GM18951 (cell line): Measurements from ENCODE around the gene SLC12A3.

Source experiments
- POLR2A ChIP-seq: IDR thresholded peaks from 4 replicates; pipeline ENCODE4 v1.6.1; 2011; ENCODE audit warnings: mild to moderate bottlenecking; ENCODE audit not compliant: insufficient read length, insufficient read depth; ENCODE audit errors: extremely low read depth
- in situ Hi-C: fragments of 300-500 bp; cut with MboI; formaldehyde crosslinking; loops from one replicate; pipeline ENCODE4 v1.12.0; 2022; ENCODE audit warnings: low sequenced_read_pairs, mixed read lengths, inconsistent platforms; ENCODE audit not compliant: unreplicated experiment

SLC12A3 gene, protein sequence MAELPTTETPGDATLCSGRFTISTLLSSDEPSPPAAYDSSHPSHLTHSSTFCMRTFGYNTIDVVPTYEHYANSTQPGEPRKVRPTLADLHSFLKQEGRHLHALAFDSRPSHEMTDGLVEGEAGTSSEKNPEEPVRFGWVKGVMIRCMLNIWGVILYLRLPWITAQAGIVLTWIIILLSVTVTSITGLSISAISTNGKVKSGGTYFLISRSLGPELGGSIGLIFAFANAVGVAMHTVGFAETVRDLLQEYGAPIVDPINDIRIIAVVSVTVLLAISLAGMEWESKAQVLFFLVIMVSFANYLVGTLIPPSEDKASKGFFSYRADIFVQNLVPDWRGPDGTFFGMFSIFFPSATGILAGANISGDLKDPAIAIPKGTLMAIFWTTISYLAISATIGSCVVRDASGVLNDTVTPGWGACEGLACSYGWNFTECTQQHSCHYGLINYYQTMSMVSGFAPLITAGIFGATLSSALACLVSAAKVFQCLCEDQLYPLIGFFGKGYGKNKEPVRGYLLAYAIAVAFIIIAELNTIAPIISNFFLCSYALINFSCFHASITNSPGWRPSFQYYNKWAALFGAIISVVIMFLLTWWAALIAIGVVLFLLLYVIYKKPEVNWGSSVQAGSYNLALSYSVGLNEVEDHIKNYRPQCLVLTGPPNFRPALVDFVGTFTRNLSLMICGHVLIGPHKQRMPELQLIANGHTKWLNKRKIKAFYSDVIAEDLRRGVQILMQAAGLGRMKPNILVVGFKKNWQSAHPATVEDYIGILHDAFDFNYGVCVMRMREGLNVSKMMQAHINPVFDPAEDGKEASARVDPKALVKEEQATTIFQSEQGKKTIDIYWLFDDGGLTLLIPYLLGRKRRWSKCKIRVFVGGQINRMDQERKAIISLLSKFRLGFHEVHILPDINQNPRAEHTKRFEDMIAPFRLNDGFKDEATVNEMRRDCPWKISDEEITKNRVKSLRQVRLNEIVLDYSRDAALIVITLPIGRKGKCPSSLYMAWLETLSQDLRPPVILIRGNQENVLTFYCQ

DNA sequence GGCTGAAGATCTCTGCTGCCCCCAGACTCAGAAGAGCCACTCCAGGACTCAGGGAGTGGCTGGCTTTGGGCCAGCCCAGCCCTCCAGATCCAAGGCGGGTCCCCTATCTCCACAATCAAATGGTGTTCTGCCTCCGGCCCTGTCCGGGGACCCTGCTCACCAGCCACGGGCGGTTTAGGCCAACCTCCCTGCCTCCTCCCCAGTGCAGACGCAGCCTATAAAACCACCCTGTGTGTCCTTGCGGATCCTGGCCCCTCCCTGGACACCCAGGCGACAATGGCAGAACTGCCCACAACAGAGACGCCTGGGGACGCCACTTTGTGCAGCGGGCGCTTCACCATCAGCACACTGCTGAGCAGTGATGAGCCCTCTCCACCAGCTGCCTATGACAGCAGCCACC, at the start of gene SLC12A3:
Gene SLC12A3 (plus strand): TSS at position 248 of the 400 bp plus-strand sequence. CDS start 29 bp downstream, at position 277.
- no peak for TF ChIP-seq POLR2A
- in situ Hi-C loops = loop anchor here (5.0 kb wide), 1 partner anchor 87 kb away; no protein-coding TSS in a partner anchor

DNA sequence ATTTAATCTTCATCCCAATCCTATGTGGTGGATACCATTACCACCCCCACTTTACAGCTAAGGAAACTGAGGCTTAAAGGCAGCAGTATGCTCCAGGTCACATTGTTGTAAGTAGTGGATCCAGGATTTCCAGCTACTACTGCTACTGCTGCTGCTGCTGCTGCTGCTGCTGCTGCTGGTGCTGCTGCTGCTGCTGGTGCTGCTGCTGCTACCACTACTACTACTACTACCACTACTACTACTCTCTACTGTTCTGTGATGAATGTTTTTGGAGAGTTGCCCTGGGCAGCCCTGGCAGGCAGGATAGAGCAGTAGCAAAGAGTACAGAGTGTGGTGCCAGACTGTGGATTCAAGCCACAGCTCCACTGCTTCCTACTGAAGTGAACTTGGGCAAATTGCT, 49.3 kb upstream of the SLC12A3 start:
- no peak for TF ChIP-seq POLR2A
- in situ Hi-C loops = no loop called here

DNA sequence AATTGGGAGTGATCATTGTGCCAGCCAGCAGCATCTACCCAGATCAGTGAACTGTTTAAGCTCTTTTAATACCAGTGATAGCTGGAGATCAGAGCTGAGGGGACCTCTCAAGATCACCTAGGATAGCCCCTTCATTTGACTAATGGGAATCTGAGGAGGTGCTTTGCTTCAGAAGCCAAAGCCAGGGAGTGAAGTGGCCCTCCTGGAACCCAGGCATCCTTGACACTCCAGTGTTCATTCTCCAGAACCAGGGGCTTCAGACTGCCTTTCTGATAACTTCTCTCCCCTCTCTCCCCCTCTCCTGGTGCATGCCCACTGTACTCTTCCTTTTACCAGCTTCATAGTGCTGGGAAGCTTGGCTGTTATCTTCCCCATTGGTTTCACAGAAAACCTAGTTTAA, 48.0 kb upstream of the SLC12A3 start:
- no peak for TF ChIP-seq POLR2A

DNA sequence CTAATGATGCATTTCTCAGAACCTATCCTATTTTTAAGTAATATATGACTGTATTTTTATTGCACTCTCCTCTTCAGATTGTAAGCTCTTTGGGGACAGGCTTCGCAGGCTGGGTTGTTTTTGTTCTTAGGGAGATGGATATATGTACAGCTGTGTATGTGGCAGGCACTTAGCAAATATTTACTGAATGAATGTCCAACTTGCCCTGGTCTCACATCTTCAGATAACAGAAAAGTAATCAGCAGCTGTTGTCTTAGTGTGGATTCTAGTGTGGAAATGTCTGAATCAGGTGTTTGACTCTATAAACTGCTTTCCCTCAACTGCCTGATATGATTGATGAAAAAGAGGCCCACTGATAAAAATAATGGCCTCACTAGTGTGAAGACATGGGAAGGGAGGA, 47.1 kb upstream of the SLC12A3 start:
- in situ Hi-C loops = no loop called here
- TF ChIP-seq POLR2A = no peak

More for the DNA sequence above, 48.0 kb upstream of the SLC12A3 start:
- in situ Hi-C loops = no loop called here

DNA sequence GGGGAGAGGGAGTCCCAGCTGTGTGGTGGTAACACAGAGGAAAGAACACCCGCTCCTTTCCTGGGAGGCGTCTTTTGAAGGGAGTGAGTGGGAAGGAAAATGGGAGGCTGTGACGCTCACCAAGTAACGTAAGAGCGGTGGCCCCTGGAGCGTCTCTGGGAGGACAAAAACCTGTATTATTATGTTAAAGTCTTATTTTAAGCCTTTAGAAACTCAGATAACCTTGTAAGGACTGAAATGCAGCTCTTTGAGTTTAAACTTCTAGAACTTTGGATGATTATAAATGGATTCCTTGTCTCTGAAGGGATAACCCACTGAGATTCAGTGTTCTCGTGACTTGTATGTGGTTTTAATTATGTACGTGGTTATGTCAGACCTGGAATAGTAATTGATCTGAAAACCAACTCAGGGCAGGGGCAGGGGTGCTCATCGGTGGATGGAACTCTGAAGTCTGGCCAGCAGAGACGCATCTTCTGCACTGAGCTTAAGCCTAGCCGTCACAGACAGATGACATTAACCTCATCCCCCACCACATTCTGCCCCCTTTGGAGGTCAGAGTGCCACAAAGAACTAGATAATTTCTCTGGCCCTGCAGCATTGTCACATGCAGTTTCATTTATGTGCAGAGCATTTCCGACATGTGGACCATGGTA, 41.8 kb upstream of the SLC12A3 start:
- TF ChIP-seq POLR2A = no peak
- in situ Hi-C loops = no loop called here

DNA sequence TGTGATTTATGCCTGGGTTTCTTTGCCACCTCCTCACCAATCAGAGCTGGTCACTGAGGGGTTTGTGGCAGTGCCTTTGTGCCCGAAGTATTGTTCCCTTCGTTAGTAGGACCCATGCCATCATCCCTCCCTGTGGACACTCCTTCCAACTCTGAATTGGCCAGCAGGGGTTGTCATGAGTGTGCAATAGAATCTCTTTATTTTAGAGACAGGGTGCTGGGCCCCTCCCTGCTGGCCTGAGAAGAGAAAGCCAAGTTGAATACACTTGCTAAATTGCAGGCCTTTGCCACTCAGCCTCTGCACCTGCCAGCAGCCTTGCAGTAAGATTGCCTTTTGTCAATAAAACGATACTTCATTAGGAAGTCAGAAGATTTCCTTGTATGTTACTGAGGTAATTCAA, 40.7 kb upstream of the SLC12A3 start:
- in situ Hi-C loops = no loop called here
- no peak for TF ChIP-seq POLR2A

DNA sequence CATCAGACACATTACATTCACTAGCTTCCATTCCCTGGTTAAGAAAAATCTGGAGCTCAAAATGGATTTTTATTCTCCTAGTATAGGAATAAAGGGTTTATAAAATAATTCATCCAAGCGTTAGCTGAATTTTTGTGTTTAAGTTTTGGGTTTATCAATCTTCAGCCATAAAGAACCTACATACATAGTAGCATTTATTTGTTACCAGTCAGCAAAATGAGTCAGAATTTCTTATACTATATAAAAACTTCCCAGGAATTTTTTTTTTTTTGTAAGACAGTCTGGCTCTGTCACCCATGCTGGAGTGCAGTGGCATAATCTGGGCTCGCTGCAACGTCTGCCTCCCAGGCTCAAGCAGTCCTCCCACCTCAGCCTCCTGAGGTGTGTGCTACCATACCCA, 40.2 kb upstream of the SLC12A3 start:
- TF ChIP-seq POLR2A = no peak
- in situ Hi-C loops = no loop called here

DNA sequence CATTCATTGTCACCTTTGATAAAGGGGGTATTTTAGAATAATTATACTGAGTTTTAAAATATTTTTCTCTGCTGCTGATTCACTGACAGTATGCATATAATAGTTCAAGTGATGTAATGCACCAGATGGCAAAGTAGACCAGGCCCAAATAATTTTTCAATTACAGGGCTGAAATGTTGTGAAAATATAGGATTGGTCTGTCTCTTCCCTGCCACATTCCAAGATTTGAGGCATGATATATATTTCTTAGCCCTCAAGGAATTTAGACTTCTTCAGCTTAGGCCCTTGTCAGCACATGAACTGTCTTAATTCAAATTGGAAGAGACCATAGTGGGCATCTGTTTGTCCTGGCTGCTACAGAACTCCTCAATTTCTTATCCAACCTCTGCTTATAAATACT, 39.2 kb upstream of the SLC12A3 start:
- in situ Hi-C loops = no loop called here
- TF ChIP-seq POLR2A = no peak

DNA sequence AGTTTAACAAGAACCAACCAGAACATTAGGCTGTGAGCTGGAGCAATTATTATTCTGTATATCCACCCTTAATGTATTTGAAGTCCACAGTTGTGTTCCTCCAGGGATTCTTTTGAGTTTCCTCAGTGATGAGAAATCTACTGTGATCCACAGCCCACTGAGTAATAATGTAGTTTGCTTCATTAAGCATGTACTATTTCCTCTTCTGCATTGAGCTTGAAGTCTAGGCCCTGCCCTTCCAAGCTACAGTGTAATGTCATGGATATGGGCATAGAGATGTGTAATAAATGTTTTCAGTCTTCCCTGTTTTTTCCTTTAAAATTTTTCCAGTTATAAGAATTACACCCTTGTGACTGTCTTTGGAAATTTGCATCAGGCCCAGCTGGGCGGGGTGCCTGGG, 36.4 kb upstream of the SLC12A3 start:
- no peak for TF ChIP-seq POLR2A
- in situ Hi-C loops = no loop called here

DNA sequence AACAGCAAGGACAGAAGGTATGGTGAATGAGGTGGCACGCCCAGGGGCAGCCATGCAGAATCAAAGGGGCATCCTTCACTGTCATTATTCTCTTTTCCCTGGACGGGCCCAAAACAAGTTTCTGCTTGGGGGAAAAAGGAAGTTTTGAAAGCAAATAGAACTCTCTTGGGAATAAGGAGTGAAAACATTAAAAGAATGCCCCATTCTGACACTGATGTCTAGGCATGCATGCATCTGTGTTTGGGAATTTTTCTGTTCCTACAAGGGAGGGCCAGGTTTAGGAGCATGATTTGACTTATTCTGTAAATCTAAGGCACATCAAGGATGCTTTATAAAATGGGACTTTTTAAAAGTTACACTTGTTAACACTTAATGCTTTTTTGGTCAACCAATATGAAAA, 34.3 kb upstream of the SLC12A3 start:
- in situ Hi-C loops = no loop called here
- no peak for TF ChIP-seq POLR2A

DNA sequence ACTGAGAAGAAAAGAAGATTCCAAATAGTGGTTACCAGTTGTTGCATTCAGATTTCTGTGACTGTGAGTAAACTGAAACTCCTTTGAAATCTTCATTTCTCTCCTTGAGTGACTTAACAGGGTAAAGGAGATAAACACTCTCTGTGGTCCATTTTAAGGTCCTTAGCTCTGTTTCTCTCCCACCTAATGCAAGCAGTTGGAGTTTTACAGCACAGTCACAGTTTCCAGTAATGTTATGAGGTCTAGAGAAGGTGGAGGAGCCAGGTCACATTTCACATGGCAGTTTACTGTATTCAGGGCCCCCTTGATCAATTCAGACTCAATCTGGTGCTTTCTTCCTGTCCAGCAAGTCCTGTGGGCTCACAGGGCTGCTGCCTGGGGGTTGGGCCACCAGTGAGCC, 32.2 kb upstream of the SLC12A3 start:
- in situ Hi-C loops = no loop called here
- TF ChIP-seq POLR2A = no peak

DNA sequence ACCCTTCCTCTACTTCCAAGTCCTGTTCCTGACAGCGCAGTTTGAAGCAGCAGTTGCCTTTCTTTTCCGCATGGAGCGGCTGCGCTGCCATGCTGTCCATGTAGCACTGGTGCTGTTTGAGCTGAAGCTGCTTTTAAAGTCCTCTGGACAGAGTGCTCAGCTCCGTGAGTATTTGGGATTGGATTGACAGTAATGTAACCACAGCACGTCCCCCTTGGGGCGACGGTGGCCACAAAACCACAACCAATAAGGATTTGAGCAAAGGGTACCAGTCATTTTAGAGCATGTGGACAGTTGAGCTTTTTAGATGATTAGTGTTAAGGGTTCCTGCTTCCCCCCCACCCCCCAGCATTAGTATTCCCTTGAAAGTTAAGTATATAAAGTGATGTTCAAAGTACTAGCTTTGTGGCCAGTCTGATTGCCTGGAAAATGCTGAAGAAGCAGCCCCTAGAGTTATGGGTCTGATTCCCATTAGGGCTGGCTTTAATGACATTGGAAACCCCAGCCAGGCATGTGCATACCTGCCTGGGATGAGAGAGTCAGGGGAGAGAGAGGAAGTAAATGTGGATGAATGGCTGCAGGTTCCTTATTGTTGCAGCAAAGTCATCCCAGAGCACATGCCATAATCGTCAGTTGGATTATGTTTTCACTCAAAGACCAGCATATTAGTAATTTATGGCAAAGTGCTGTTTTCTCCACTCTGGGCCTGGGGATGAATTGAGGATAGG, 31.6 kb upstream of the SLC12A3 start:
- no peak for TF ChIP-seq POLR2A
- in situ Hi-C loops = no loop called here

DNA sequence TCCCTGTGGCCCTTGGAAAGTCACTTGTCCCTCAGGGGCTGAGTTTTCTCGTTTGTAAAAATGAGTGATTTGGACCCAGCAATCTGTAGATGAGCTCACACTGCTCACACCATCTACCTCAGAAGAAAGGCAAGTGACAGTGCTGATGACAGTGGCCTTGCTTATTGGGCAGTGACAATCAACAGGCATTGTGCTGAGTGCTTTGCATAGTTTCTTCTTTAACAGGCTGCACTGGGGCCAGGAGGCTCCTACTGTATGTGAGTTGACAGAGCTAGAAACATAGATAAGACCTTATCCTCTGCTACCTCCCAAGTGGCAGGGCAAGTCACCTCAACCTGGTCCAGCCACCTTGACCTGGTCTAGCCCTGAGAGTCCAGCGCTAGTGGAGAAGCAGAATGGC, 29.7 kb upstream of the SLC12A3 start:
- in situ Hi-C loops = no loop called here
- no peak for TF ChIP-seq POLR2A
